ENCODE measurements around the gene PTPN9. TPM values are rescaled to one million over a fixed set of nuclear protein-coding genes. Genes with fewer than 3 reads are reported as not detected.
"Not testable (repeated sequence)": the region's sequence is repeated elsewhere in the genome, so short reads cannot be mapped to it uniquely, and the experiment has no call there.

Gene PTPN9
- total RNA-seq, 4 donors from 2014 or later: 8.6 to 24.5 (median 13.3) TPM

DNA sequence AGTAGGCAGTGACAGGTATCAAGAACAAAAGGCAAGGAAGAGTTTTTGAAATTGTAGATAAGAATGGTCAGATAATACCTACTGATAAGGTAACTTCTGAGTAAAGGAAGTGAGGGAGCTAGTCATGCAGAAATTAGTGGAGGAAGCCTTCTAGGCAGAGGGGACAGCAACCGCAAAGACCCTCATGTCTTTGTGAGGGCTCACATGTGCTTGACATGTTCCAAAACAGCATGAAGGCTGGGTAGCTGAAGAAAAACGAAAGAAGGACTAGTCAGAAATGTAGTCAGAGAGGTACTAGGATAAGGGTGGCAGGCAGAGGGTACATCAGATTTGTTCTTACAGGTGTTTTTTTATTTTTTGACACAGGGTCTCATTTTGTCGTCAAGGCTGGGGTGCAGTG is 133.0 kb downstream of the PTPN9 start:
- Histone ChIP-seq H3K4me1 (peaks cover 27% of the 10 kb centered on the region), H3K27ac (no peak overlapping the region), H3K36me3 (peaks cover 13% of the 10 kb centered on the region), H3K4me3 (no peak overlapping the region), H3K27me3 (no peaks in the 10 kb centered on the region), H3K9me3 (no peaks in the 10 kb centered on the region)
- WGBS: 74% methylated on average over 3 of the region's 3 CpGs
- TF ChIP-seq POLR2A (IDR thresholded peaks at IDR 0.05): no peak
- TF ChIP-seq EP300 (IDR thresholded peaks at IDR 0.05): no peak
- TF ChIP-seq, protein P1, sequence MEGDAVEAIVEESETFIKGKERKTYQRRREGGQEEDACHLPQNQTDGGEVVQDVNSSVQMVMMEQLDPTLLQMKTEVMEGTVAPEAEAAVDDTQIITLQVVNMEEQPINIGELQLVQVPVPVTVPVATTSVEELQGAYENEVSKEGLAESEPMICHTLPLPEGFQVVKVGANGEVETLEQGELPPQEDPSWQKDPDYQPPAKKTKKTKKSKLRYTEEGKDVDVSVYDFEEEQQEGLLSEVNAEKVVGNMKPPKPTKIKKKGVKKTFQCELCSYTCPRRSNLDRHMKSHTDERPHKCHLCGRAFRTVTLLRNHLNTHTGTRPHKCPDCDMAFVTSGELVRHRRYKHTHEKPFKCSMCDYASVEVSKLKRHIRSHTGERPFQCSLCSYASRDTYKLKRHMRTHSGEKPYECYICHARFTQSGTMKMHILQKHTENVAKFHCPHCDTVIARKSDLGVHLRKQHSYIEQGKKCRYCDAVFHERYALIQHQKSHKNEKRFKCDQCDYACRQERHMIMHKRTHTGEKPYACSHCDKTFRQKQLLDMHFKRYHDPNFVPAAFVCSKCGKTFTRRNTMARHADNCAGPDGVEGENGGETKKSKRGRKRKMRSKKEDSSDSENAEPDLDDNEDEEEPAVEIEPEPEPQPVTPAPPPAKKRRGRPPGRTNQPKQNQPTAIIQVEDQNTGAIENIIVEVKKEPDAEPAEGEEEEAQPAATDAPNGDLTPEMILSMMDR (IDR thresholded peaks at IDR 0.05): no peak
- no peak for TF ChIP-seq POLR2AphosphoS5 (IDR thresholded peaks at IDR 0.05)
- no peak for DNase-seq (ENCODE audit: low spot score in 2 of 2)

GRCh38 chr15:75445324-75445723 is 133.8 kb downstream of the PTPN9 start:
- not testable (repeated sequence) for H3K27me3 ChIP-seq; H3K27ac ChIP-seq; H3K9me3 ChIP-seq; DNase-seq (ENCODE audit: low spot score in 2 of 2); H3K4me3 ChIP-seq
- 93% methylated on average over 10 of the region's 10 CpGs for WGBS
- peaks cover 24% of the 10 kb centered on the region for H3K4me1 ChIP-seq
- H3K36me3 ChIP-seq: peaks cover 13% of the 10 kb centered on the region

- H3K27me3 ChIP-seq; DNase-seq (ENCODE audit: low spot score in 2 of 2); H3K4me3 ChIP-seq; H3K27ac ChIP-seq; H3K9me3 ChIP-seq: not testable (repeated sequence)
- 80% methylated on average over 8 of the region's 8 CpGs for WGBS
- H3K36me3 ChIP-seq: peaks cover 13% of the 10 kb centered on the region
- peaks cover 11% of the 10 kb centered on the region for H3K4me1 ChIP-seq
Observed at GRCh38 chr15:75443972-75444453, 135.1 kb downstream of the PTPN9 start.

DNA sequence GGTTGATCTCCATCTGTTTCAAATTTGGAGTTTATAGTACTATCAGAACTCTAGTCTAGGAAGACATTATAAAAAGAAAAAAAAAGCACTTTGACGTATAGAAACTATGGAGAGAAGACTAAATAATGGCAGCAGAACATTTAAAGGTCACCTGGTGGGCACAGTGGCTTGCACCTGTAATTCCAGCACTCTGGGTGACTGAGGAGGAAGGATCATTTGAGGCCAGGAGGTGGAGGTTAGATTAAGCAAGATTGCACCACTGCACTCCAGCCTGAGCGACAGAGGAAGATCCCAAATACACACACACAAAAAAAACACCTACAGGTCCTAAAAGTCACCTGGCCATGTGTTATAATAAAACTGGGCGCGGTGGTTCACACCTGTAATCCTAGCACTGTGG is 141.4 kb downstream of the PTPN9 start:
- WGBS: 90% methylated on average over 4 of the region's 4 CpGs
- H3K36me3 ChIP-seq: peaks cover 5% of the 10 kb centered on the region
- no peak for TF ChIP-seq EP300 (IDR thresholded peaks at IDR 0.05)
- TF ChIP-seq POLR2A (IDR thresholded peaks at IDR 0.05): no peak
- TF ChIP-seq, protein P1 (IDR thresholded peaks at IDR 0.05): no peak
- no peak for TF ChIP-seq POLR2AphosphoS5 (IDR thresholded peaks at IDR 0.05)
- peaks cover 22% of the 10 kb centered on the region for H3K4me1 ChIP-seq
- no peak for DNase-seq (ENCODE audit: low spot score in 2 of 2)
- H3K9me3 ChIP-seq: no peaks in the 10 kb centered on the region
- no peaks in the 10 kb centered on the region for H3K27me3 ChIP-seq
- H3K4me3 ChIP-seq: no peak overlapping the region
- H3K27ac ChIP-seq: no peak overlapping the region

GRCh38 chr15:75436881-75437280 is 142.2 kb downstream of the PTPN9 start:
- H3K9me3 ChIP-seq: no peaks in the 10 kb centered on the region
- H3K27me3 ChIP-seq: no peaks in the 10 kb centered on the region
- H3K4me1 ChIP-seq: peaks cover 22% of the 10 kb centered on the region
- peaks cover 5% of the 10 kb centered on the region for H3K36me3 ChIP-seq
- no peak for DNase-seq (ENCODE audit: low spot score in 2 of 2)
- H3K27ac ChIP-seq: no peak overlapping the region
- TF ChIP-seq EP300 (IDR thresholded peaks at IDR 0.05): no peak
- no peak for TF ChIP-seq POLR2AphosphoS5 (IDR thresholded peaks at IDR 0.05)
- TF ChIP-seq, protein P1 (IDR thresholded peaks at IDR 0.05): no peak
- no peak for TF ChIP-seq POLR2A (IDR thresholded peaks at IDR 0.05)
- WGBS: 44% methylated on average over 5 of the region's 5 CpGs
- H3K4me3 ChIP-seq: no peak overlapping the region

GRCh38 chr15:75431682-75432081 is 147.4 kb downstream of the PTPN9 start:
- no peak overlapping the region for H3K27ac ChIP-seq
- H3K36me3 ChIP-seq: peaks cover 40% of the 10 kb centered on the region
- no peaks in the 10 kb centered on the region for H3K9me3 ChIP-seq
- H3K27me3 ChIP-seq: no peaks in the 10 kb centered on the region
- no peak for DNase-seq (ENCODE audit: low spot score in 2 of 2)
- 52% methylated on average over 1 of the region's 1 CpG for WGBS
- peaks cover 13% of the 10 kb centered on the region for H3K4me1 ChIP-seq
- TF ChIP-seq POLR2AphosphoS5 (IDR thresholded peaks at IDR 0.05) (no peak), EP300 (IDR thresholded peaks at IDR 0.05) (no peak), POLR2A (IDR thresholded peaks at IDR 0.05) (no peak)
- TF ChIP-seq, protein P1 (IDR thresholded peaks at IDR 0.05): no peak
- no peak overlapping the region for H3K4me3 ChIP-seq

All from suprapubic skin (tissue), 4 donors.